ENCODE data around the gene MRPL20.
A peak's percentile ranks its signal among the peaks of the same experiment; 100 is the strongest.

Gene MRPL20

GRCh38 chr1:1380860-1381259 is 26.2 kb downstream of the MRPL20 start:
- H3K27ac Mint-ChIP-seq: no peak overlapping the region
- no peaks in the 10 kb centered on the region for H3K27me3 Mint-ChIP-seq (ENCODE audit: low read depth)
- H3K4me1 Mint-ChIP-seq: no peaks in the 10 kb centered on the region
- TF ChIP-seq CTCF (IDR thresholded peaks at IDR 0.05; ENCODE audit: unreplicated experiment in 3 of 3): no peak
- no peak overlapping the region for H3K4me3 Mint-ChIP-seq
- peaks cover 12% of the 10 kb centered on the region for H3K36me3 Mint-ChIP-seq (ENCODE audit: low read depth)
- H3K9me3 Mint-ChIP-seq: no peaks in the 10 kb centered on the region

DNA sequence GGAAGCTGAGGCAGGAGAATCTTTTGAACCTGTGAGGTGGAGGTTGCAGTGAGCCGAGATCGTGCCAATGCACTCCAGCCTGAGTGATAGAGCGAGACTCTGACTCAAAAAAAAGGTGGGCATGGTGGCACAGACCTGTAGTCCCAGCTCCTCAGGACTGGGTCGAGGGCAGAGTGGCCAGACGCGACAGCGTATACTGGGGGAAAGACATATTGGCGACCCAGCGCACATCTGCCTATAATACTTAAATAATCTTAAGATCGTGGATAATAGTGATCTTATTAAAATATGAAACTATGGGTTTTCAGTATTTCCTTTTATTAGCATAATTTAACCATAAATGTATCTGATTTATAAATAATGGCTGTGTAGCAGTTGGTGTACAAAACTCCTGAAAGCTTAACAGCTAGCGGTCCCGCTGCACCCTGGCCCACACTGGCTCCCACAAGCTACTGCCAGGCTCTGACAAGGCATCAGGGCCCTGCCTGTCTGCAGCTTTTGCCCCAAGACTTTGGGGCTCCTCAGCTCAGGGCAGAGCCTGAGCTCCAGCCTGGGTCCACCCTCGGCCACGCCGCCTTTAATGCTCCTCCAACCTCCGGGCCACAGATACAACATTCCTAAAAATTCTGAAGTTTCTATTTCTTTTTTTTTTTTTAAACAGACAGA is 29.4 kb downstream of the MRPL20 start:
- H3K4me1 Mint-ChIP-seq: peaks cover 6% of the 10 kb centered on the region
- no peaks in the 10 kb centered on the region for H3K9me3 Mint-ChIP-seq
- no peaks in the 10 kb centered on the region for H3K36me3 Mint-ChIP-seq (ENCODE audit: low read depth)
- no peaks in the 10 kb centered on the region for H3K27me3 Mint-ChIP-seq (ENCODE audit: low read depth)
- no peak overlapping the region for H3K27ac Mint-ChIP-seq
- H3K4me3 Mint-ChIP-seq: peak overlapping the region in 2 of 3 experiments; percentile 29 to 30
- TF ChIP-seq CTCF (IDR thresholded peaks at IDR 0.05; ENCODE audit: unreplicated experiment in 3 of 3): no peak

DNA sequence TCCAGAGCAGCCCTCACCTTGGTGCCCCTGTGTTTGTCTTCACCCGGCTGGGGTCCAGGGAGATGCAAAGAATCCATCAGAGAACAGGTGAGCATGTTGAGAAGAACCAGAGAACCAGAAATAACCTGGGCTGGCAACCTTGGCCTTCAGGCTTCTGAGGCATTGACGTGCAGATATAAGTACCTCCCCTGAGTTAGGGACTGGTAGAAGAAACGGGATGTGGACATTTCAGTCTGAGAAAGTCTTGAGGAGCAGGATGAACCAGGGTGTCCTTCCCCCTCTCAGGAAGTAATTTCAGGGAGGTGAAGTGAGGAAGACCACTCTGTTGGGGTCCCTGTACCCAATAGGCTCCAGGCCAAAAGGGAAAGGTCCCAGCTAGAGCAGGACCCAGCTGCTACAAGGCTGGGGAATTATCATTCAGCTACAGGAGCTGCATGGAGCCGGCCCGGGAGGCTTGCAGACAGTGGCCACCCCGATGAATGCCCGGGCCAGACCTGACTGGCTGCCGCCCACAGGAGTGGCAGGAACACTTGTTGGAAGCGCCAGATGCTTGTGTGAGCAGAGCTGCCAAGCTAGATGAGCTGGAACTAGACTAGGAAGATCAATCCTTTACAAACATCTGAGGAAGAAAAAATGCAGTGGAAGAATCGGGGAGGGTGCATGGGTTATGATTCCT is 30.4 kb downstream of the MRPL20 start:
- Mint-ChIP-seq H3K9me3 (no peaks in the 10 kb centered on the region), H3K36me3 (ENCODE audit: low read depth) (no peaks in the 10 kb centered on the region), H3K27me3 (ENCODE audit: low read depth) (no peaks in the 10 kb centered on the region), H3K4me1 (peaks cover 6% of the 10 kb centered on the region), H3K4me3 (peak overlapping the region; percentile 56 to 69 (median 58)), H3K27ac (peak overlapping the region in 1 of 3 experiments; percentile 48)
- TF ChIP-seq CTCF (IDR thresholded peaks at IDR 0.05; ENCODE audit: unreplicated experiment in 3 of 3): no peak

- H3K4me1 Mint-ChIP-seq: peaks cover 6% of the 10 kb centered on the region
- peak; percentile 32 to 49 (median 32) for TF ChIP-seq CTCF (IDR thresholded peaks at IDR 0.05; ENCODE audit: unreplicated experiment in 3 of 3)
- no peaks in the 10 kb centered on the region for H3K27me3 Mint-ChIP-seq (ENCODE audit: low read depth)
- H3K4me3 Mint-ChIP-seq: peak within 1 kb of the TSS; percentile 86 to 91 (median 88)
- peak within 1 kb of the TSS; percentile 77 to 86 (median 84) for H3K27ac Mint-ChIP-seq
- H3K9me3 Mint-ChIP-seq: no peaks in the 10 kb centered on the region
- no peaks in the 10 kb centered on the region for H3K36me3 Mint-ChIP-seq (ENCODE audit: low read depth)
Observed at GRCh38 chr1:1374929-1375662, 32.0 kb downstream of the MRPL20 start, which contains the start of gene AURKAIP1. Gene AURKAIP1 (minus strand): TSS chr1:1375207. CDS start chr1:1374756, 451 bp downstream.

GRCh38 chr1:1374589-1374928 is 32.5 kb downstream of the MRPL20 start:
- Mint-ChIP-seq H3K9me3 (no peaks in the 10 kb centered on the region), H3K36me3 (ENCODE audit: low read depth) (no peaks in the 10 kb centered on the region), H3K27me3 (ENCODE audit: low read depth) (no peaks in the 10 kb centered on the region), H3K4me3 (peak overlapping the region; percentile 86 to 91 (median 88)), H3K4me1 (peaks cover 6% of the 10 kb centered on the region), H3K27ac (no peak overlapping the region)
- no peak for TF ChIP-seq CTCF (IDR thresholded peaks at IDR 0.05; ENCODE audit: unreplicated experiment in 3 of 3)

All from nephron (organoid).